K562 (cell line): Measurements from ENCODE around the gene C1orf105. TPM values are rescaled to one million over a fixed set of nuclear protein-coding genes. Genes with fewer than 3 reads are reported as not detected.

Experiments
- FOXK2 ChIP-seq, 2 experiments: fragments of 450-650 bp; IDR thresholded peaks in 1 of 2; conservative IDR thresholded peaks in 1 of 2; 2 replicates each; pipeline ENCODE4 v1.6.1; 2016; ENCODE audit warnings: low read depth in 2 of 2, mild to moderate bottlenecking in 1 of 2
- ZNF24 ChIP-seq: fragments of 450-650 bp; IDR thresholded peaks from 2 replicates; pipeline ENCODE4 v1.6.1; 2016
- polyA plus RNA-seq, 8 experiments: library from polyadenylated mRNA; depleted of rRNA in 4 of 8; stranded (reverse) in 5 of 8; unstranded in 3 of 8; fragments of >200 nt; fragmentation: Nextera tagmentation in 2 of 8; fragmentation: Illumina TruSeq in 1 of 8; extraction: Ambion mirVana in 2 of 8; extraction: Trizol in 1 of 8; gene quantifications; 2 replicates each; pipeline versions ENCODE4 v1.2.1 to v1.2.3, GENCODE V29; 2011 to 2014; ENCODE audit warnings: inconsistent platforms in 1 of 8, missing spikeins in 1 of 8
- total RNA-seq, 7 experiments: library from RNA; depleted of rRNA in 6 of 7; stranded (reverse); fragments of >200 nt in 6 of 7; fragmentation: Illumina TruSeq in 2 of 7; extraction: Trizol in 2 of 7; gene quantifications; 2 replicates each; pipeline versions ENCODE4 v1.2.1 to v1.2.3, GENCODE V29; 2011 to 2021; ENCODE audit warnings: low replicate concordance in 1 of 7
- TF ChIP-seq, protein P1 (sequence below), 2 experiments: fragments of 450-650 bp; formaldehyde crosslinking in 1 of 2; IDR thresholded peaks; 2 replicates each; pipeline versions ENCODE4 v1.4.0 to v1.6.1; 2014 to 2020; ENCODE audit warnings: mild to moderate bottlenecking in 2 of 2, borderline replicate concordance in 1 of 2, low read depth in 1 of 2

Gene C1orf105
- total and polyA plus RNA-seq, 9 of the 15 experiments (the other 6 are each of a cell fraction or from before 2014, with no cell fraction given): 0.08 TPM; not detected in 8

DNA sequence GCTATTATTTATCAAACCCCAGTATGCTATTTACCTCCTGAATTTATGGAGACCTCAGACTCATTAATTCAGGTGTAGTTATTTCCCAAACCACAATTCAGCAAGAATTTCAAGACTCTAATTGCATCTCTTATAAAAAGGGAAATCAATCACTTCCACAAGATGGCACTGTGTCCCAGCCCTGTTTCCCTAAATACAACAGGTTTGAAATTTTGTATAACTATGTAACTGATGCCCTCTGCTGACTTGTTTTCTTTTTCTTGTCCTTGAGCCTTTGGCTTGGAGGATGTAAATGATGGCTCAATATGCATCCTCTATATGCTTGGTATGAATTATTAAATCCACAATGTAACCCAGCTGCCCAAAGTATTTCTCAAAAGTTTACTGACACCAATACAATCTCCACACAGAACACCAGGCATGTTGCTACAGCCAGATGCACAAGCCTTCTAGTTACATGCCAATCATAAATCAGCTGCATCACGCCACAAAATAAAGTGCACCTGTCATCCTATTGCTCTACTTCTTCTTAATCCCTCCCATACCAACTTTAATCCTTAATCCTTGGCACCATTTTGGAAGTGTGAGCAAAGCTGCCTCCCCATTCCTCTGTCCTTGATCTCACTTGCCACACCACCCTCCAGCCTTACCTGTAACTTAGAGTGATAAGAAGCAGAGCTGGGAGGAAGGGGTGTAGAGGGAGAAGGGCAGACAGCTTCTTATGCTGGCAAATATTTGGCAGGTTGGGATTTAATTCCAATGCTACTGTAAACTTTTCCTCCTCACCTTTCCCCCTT, 9.0 kb downstream of the C1orf105 start (continued):
- TF ChIP-seq, protein P1, sequence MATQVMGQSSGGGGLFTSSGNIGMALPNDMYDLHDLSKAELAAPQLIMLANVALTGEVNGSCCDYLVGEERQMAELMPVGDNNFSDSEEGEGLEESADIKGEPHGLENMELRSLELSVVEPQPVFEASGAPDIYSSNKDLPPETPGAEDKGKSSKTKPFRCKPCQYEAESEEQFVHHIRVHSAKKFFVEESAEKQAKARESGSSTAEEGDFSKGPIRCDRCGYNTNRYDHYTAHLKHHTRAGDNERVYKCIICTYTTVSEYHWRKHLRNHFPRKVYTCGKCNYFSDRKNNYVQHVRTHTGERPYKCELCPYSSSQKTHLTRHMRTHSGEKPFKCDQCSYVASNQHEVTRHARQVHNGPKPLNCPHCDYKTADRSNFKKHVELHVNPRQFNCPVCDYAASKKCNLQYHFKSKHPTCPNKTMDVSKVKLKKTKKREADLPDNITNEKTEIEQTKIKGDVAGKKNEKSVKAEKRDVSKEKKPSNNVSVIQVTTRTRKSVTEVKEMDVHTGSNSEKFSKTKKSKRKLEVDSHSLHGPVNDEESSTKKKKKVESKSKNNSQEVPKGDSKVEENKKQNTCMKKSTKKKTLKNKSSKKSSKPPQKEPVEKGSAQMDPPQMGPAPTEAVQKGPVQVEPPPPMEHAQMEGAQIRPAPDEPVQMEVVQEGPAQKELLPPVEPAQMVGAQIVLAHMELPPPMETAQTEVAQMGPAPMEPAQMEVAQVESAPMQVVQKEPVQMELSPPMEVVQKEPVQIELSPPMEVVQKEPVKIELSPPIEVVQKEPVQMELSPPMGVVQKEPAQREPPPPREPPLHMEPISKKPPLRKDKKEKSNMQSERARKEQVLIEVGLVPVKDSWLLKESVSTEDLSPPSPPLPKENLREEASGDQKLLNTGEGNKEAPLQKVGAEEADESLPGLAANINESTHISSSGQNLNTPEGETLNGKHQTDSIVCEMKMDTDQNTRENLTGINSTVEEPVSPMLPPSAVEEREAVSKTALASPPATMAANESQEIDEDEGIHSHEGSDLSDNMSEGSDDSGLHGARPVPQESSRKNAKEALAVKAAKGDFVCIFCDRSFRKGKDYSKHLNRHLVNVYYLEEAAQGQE (IDR thresholded peaks at IDR 0.05; ENCODE audit: borderline replicate concordance): peak; percentile 87
- TF ChIP-seq, protein P1 (CRISPR knock-in tag; IDR thresholded peaks at IDR 0.05; ENCODE audit: low read depth): no peak
- TF ChIP-seq ZNF24 (0 out of 2 replicates have a peak, but pooled peaks have one; percentile 26), FOXK2 (conservative IDR thresholded peaks at IDR 0.05 in 1 of 2, IDR thresholded peaks at IDR 0.05 in 1 of 2; ENCODE audit: low read depth in 2 of 2) (peak in 1 of 2 experiments; percentile 60; a peak in 1 of 4 replicates)
